ENCODE measurements around the gene DENND1B. TPM values are rescaled to one million over a fixed set of nuclear protein-coding genes. Genes with fewer than 3 reads are reported as not detected.
A peak's percentile ranks its signal among the peaks of the same experiment; 100 is the strongest.

The DENND1B gene
- polyA plus RNA-seq, 4 donors: 11.2 to 14.6 (median 14.0) TPM

GRCh38 chr1:197481101-197481500, 294.2 kb downstream of the DENND1B start:
- no peak for DNase-seq (ENCODE audit: low read depth in 4 of 4, low spot score in 3 of 4)

GRCh38 chr1:197480446-197480845, 294.8 kb downstream of the DENND1B start:
- no peak for DNase-seq (ENCODE audit: low read depth in 4 of 4, low spot score in 3 of 4)

- DNase-seq (ENCODE audit: low read depth in 4 of 4, low spot score in 3 of 4): no peak
Observed at GRCh38 chr1:197472141-197472540, 303.1 kb downstream of the DENND1B start.

- no peak for DNase-seq (ENCODE audit: low read depth in 4 of 4, low spot score in 3 of 4)
Observed at GRCh38 chr1:197471248-197471985, 303.9 kb downstream of the DENND1B start.

GRCh38 chr1:197470330-197470729, 304.9 kb downstream of the DENND1B start:
- no peak for DNase-seq (ENCODE audit: low read depth in 4 of 4, low spot score in 3 of 4)

GRCh38 chr1:197469620-197470210, 305.6 kb downstream of the DENND1B start:
- no peak for DNase-seq (ENCODE audit: low read depth in 4 of 4, low spot score in 3 of 4)

- DNase-seq (ENCODE audit: low read depth in 4 of 4, low spot score in 3 of 4): no peak
Observed at GRCh38 chr1:197468543-197469175, 306.6 kb downstream of the DENND1B start.

GRCh38 chr1:197467881-197468280, 307.4 kb downstream of the DENND1B start:
- DNase-seq (ENCODE audit: low read depth in 4 of 4, low spot score in 3 of 4): no peak

GRCh38 chr1:197466813-197467212, 308.5 kb downstream of the DENND1B start:
- DNase-seq (ENCODE audit: low read depth in 4 of 4, low spot score in 3 of 4): no peak

GRCh38 chr1:197465528-197466327, 309.6 kb downstream of the DENND1B start:
- DNase-seq (ENCODE audit: low read depth in 4 of 4, low spot score in 3 of 4): no peak

- DNase-seq (ENCODE audit: low read depth in 4 of 4, low spot score in 3 of 4): peak; percentile 12 to 53 (median 32)
Observed at GRCh38 chr1:197464044-197464443, 311.2 kb downstream of the DENND1B start.

- DNase-seq (ENCODE audit: low read depth in 4 of 4, low spot score in 3 of 4): no peak
Observed at GRCh38 chr1:197463142-197463541, 312.1 kb downstream of the DENND1B start.

- DNase-seq (ENCODE audit: low read depth in 4 of 4, low spot score in 3 of 4): no peak
Observed at GRCh38 chr1:197462539-197462938, 312.7 kb downstream of the DENND1B start.

Other genes with a start within 250 kb of the DENND1B start
- gene C1orf53, start 127.2 kb upstream of the DENND1B start, polyA plus RNA-seq (ENCODE audit: insufficient read length in 4 of 4): 1 to 10 TPM; 2.1 to 3.8 (median 3.3) TPM
- under 1 TPM in 2 of 4 donors, not detected in 2; 0.06 to 0.14 TPM for gene LHX9, start 141.9 kb upstream of the DENND1B start, polyA plus RNA-seq (ENCODE audit: insufficient read length in 4 of 4)